GM21825 (cell line): ENCODE results near the gene UBXN6.

Source experiments
- ATAC-seq: cut with Tn5 transposase; IDR thresholded peaks from one replicate; pipeline ENCODE4 v1.9.1; 2021; ENCODE audit warnings: mild to moderate bottlenecking, moderate library complexity; ENCODE audit not compliant: unreplicated experiment

Gene UBXN6

DNA sequence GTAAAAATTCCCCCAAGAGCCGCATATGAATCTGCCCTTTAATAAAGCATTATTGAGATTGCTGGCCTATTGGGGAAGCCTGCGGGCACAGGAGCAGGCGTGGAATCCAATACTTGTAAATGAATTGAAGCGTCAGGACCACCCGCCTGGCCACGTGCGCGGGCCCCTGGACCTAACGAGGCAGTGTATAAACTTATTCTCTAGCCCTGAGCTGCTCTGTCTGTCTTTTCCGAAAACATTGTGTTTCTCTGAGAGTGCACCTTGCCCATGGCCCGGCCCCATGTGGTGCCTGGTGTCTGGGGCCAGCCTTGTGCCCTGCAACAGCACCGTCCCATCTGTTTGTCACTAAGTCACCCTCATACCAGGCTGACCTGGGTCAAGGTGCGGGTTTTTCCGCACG, 14.4 kb downstream of the UBXN6 start:
- no peak for ATAC-seq

DNA sequence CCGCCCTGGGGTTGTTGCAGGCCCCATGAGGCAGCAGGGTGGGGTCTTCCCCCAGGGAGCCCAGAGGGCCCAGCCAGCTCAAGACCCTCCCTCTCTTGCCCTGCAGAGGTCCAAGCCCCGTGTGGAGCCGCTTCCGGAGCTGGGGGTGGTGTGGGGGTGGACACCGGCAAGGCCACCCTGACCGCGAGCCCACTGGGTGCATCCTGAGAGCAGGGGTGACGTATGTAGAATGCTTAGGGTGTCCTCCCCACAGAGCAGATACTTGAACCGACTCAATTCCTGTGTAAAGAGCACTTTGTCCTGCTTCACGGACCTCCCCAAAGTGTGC, 14.8 kb downstream of the UBXN6 start:
- ATAC-seq: no peak

DNA sequence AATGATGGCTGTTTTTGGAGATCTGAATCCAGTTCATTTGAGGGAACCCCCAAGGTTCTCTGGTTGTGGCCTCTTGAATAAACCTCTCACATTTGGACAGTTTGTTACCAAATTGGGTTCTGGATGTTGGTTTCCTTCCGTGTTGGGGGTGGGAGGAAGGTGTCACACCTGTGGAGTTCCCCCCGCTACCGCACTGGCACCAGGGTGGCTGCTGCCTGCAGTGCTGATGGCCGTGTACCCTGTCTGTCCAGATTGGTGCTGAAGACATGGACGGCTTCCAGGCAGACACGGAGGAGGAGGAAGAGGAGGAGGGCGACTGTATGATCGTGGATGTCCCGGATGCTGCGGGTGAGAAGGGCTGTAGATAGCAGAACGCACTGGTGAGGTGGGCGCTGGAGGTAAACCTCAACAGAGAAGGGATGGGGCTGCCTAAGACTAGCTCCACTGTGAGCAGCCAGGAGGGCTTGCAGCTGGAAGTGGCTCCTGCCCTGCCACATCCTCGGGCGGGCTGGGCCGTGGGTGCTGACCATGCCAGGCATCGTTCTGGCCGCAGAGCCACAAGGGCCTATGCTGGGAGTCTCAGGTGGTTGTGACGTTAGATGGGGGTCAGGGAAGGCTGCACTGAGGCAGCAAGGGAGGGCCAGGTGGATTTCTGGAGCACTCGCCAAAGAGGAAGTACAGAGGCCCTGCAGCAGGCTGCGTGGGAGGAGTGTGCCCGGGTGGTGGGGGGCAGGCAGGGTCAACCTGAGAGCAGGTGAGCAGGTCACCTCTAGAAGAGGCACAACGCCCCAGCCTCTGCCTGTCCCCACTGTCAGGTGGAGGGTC, 15.4 kb downstream of the UBXN6 start:
- no peak for ATAC-seq

DNA sequence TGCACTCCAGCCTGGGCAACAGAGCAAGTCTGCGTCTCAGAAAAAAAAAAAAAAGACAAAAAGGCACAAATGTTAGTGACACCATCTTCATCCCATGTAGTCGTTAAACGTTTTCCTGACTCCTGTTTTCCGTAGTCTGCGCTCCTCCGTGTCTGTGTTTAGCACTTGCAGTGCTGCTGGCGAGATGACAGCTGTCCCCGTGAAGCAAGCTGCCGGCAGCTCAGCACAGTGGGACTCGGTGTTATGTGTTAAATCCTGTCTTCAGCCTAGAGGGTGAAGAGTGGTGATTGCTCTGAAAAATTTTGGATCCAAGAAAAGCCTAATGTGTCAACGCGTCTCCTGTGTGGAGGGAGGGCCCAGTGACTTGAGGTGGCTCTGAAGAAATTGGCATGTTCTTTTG, 18.4 kb downstream of the UBXN6 start:
- no peak for ATAC-seq

DNA sequence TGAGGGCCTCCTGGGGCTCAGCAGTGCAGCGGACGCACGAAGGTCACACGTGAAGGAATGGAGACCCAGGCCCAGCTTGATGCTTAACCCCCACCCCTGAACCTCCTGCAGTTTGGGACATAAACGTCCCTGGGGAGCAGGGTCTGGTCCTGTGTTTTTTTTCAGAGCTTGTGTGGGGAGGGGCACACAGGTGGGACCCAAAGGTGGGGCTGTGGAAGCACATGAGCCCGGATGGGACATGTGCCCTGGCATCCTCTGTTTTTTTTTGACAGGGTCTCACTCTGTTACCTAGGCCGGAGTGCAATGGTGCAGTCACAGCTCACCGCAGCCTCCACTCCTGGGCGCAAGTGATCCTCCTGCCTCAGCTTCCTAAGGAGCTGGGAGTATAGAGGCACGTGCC, 20.5 kb downstream of the UBXN6 start:
- ATAC-seq: no peak

DNA sequence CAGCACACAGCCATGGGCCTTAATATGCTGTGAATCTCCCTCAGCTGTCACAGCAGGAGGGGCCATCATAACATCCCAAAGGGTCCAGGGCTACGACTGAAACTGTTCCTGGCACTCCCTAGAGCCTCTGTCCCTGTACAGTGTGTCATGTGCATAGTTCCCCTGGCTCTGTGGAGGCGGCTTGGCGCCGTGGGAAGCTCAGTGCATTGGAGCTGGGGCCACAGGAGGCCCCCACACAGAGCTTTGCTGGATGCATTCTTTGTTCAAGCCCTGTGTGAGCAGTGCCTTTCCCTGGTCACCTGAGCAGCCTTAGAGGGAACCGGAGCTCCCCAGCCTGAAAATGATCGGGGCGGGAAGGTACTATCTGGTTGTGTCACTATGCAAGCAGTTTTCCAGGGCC, 21.4 kb downstream of the UBXN6 start:
- ATAC-seq: no peak

DNA sequence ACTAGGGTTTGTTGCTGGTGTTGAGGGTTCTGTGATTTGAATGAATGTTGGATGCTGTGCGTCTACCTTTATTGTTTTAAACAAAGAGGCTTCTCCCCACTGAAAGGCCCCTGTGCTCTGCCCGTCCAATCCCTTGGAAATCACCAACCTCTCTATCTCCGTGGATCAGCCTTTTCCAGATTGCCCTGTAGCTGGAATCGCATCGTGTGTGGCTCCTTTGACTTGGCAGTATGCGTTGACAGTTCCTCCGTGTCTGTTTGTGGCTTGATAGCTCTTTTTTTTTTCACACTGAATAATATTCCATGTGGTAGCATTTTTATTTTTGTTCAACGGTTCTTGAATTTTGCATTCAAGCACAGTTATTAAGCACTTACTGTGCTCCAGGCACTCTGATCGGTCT, 23.2 kb downstream of the UBXN6 start:
- no peak for ATAC-seq

DNA sequence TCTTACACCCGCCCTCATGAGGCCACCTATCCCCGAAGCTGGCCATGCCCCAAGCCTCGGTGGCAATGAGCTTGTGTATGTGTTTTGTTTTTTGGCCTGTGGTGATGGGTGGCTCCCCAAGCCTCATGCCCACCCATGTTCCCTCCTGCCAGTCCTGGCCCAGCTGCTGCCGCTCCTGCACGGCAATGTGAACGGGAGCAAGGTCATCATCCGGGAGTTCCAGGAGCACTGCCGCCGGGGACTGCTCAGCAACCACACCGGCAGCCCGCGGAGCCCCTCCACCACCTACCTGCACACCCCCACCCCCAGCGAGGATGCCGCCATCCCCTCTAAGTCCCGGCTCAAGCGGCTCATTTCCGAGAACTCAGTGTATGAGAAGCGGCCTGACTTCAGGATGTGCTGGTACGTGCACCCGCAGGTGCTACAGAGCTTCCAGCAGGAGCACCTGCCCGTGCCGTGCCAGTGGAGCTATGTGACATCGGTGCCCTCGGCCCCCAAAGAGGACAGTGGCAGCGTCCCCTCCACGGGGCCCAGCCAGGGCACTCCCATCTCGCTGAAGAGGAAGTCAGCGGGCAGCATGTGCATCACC, 24.6 kb downstream of the UBXN6 start:
- no peak for ATAC-seq

DNA sequence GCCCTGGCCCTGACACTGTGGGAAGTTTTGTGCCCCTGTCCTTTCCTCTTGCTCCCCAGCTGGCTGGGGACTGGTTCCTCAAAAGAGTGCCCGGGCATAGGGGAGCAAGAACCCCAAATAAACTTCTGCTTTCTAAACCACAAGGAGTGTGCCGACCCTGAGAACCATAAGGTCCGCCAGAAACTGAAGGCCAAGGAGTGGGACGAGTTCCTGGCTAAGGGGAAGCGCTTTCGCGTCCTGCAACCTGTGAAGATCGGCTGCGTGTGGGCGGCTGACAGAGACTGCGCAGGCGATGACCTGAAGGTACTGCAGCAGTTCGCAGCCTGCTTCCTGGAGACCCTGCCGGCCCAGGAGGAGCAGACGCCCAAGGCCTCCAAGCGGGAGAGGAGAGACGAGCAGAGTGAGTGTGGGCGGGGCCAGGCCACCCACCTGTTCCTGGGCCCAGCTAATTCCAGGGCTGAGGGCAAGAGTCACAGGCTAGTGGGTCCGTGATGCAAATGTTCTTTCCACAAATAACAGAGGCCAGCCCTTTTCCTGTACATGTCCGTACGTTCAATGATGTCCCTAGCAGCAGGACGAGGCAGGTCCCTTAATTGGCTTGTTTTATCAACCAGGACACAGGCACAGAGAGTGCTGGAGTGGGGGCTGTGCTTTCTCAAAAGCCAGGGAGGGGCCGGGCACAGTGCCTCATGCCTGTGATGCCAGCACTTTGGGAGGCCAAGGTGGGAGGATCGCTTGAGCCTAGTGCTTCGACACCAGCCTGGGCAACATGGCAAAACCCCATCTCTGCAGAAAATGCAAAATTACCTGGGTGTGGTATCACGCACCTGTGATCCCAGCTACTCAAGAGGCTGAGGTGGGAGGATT, 25.6 kb downstream of the UBXN6 start:
- no peak for ATAC-seq

DNA sequence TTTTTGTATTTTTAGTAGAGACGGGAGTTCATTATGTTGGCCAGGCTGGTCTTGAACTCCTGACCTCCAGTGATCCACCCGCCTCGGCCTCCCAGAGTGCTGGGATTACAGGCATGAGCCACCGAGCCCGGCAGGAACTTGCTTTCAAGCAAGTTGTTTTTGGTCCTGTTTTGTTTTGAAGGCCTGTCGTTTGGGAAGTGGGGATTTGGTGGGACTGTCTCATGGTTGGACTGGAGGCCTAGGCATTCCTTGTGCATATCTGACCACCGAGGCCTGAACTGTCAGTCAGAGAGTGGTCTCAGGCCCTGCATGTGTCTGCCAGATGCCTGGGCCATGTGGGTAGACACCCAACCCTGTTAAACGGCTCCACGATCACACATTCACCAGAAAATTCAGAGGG, 26.3 kb downstream of the UBXN6 start:
- ATAC-seq: no peak

DNA sequence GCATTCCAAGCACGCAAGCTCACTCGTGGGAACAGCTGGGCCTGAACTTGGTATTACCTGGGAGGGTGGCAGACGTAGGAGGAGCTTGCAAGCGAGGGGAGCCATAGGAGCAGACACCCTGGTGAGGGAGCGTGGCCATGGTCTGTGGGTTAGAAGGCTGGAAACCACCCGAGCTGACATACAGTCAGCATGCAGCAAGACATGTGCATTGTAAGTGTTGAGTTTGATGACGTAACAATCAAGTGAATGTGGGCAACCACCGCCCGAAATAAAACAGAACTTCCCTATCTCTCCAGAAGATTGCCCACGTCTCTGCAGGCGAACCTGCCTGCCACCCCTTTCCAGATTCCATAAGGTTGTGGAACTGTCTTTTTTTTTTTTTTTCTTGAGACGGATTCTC, 26.8 kb downstream of the UBXN6 start:
- ATAC-seq: no peak

DNA sequence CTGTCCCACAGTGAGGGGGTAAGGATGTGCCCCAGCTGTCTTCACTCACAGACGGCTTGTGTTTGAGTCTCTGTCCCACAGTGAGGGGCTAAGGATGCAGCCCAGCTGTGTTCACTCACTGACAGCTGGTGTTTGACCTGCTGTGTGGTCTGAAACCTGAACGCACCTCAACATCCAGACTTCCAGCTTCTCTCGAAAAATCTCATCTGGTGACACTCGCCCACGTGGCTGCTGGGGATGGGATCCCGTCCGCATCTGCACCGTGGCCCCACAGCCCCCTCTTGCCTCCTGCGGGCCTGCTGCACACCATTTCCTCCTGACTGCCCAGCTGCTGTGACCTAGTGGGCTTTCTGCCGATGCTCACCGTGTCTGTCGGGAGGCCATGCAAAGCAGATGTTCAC, 27.8 kb downstream of the UBXN6 start:
- ATAC-seq: no peak

DNA sequence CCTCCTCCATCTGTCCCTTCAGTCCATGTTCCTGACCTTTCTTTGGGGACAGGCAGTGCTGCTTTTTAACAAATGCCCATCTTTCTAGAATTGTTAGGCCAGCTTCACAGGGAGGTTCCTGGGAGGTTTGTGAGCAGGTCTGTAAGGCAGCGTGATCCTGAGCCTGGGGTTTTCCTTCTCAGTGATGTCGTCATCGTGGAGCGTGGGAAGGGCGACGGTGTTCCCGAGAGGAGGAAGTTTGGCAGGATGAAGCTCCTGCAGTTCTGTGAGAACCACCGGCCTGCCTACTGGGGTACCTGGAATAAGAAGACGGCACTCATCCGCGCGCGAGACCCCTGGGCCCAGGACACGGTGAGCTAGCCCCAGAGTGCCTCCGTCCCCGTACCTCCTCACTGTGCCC, 28.3 kb downstream of the UBXN6 start:
- ATAC-seq: no peak

DNA sequence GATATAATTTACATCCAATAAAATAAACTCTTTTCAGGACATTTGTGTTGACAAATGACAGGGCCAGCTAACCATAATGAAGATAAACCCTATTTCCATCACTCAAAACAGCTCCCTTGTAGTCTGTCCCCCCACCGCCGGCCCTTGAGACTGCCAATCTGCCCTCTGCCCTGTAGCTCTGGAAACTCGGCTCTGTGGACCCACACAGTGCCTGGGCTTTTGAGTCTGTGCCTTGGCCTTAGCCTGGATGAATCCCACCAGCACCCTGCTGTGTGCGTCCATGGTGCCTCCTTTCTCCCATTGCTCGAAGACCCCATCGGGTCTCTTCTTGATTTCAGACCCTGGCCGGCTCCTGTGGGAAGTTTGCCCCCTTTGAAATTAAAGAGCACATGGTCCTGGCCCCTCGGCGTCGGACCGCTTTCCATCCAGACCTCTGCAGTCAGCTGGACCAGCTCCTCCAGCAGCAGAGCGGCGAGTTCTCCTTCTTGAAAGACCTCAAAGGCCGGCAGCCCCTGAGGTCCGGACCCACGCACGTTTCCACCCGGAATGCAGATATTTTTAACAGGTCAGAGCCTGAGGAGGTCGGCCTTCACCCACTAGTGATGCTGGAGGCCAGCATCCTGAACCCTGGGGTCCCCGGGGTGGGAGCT, 29.1 kb downstream of the UBXN6 start:
- ATAC-seq: no peak

DNA sequence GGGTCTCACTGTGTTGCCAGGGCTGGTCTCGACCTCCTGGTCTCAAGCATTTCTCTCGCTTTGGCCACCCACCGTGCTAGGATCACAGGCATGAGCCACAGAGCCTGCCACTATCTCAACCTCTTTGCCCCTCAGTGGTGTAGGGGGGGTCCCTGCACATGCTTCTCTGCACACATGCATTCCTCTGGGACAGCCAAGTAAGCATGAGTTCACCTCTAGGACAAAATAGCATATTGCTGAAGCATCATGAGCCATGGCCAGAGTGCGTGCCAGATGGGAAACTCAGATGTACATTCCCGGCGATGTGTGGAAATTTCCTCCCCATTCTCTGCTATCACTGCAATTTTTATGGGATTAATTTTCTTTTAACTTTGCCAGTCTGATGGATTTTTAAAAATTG, 32.1 kb downstream of the UBXN6 start:
- ATAC-seq: no peak

DNA sequence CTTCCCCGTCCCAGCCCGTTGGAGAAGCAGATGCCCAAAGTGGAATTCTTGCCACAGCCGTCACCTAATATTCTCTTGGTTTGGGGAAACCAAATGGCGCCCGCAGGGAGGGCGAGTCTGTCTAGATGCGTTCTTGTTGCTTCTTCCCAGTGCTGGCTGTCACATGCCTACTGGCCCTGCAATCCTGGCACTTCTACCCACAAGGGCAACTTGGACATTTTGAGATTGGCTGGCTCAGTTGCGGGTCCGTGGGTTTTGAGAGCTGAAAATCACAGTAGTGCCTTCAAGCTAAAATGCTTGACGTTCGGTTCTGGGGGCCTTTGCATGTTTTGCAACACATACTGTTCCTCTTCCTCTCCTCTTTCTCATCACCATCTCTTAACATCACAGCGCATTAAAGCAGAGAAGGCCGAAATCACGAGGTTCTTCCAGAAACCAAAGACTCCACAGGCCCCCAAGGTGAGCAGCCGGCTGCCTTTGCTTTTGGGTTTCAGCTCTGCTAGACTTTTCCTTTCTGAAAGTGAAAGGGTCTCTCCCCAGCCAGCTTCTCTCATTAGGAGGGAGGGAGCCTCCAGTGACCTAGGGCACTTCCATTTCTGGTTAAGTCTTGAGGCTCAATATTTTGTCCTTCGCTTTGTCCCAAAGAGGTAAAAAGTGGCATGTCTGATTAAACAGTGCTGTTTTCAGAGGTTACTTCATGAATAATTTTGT, 34.0 kb downstream of the UBXN6 start:
- no peak for ATAC-seq

DNA sequence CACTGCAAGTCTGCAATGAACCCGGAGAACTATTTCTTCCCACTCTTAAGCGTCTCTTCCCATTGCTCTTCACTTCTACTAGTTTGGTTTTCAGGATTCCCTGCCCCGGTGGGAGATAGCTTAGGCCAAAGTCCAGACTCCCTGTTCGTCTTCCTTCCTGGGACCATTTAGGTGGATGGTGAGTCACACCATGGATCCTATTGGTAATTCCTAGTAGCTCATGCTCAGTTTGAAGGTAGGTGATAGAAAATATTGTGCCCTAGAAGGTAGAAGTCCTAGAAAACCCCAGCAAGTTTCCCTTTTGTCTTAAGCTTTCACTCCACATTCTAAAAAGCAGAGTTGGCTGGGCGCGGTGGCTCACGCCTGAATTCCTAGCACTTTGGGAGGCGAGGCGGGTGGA, 41.3 kb downstream of the UBXN6 start:
- ATAC-seq: no peak

DNA sequence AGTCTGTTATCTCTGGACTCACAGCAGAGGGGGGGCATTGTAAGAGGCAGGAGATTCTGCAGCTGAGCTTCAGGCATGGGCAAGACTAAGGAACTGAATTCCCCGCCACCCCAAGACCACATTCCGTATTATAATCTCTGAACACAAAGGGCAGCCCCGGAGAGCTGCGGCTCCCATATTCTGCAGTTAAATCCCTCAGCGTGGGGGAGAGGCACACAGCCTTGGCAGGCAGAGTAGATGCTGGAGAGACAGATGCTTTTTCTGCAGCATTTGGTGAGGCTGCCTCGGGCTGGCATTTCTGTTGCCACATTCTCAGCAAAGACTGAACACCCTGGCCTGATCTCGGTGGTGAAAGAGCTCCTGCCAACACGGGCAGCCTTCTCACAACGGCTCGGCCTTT, 42.2 kb downstream of the UBXN6 start:
- ATAC-seq: no peak

DNA sequence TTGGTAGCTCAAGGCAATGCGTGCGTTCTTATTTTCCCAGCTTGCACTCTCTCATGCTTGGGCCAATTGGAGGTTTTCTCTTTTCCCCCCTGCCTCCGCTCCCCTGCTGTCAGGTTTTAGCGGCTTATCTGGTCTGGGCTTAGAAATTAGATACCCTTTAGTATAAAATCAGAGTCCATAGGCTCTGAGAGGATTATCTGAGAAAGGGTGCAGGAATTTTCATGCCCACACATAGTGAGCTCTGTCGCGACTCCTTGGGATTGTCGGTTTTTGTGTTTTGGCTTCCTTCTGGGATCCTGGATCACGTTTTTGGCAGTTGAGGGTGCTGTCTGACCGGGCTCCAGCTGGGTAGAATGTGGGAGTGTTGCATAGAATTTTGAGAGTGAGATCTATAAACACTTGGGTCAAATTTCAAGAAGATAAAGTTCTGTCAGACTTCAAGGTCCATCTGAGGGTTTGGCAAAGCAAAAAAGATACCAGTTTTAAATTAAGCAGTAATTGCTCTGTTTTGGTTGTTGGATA, 42.7 kb downstream of the UBXN6 start:
- ATAC-seq: no peak

DNA sequence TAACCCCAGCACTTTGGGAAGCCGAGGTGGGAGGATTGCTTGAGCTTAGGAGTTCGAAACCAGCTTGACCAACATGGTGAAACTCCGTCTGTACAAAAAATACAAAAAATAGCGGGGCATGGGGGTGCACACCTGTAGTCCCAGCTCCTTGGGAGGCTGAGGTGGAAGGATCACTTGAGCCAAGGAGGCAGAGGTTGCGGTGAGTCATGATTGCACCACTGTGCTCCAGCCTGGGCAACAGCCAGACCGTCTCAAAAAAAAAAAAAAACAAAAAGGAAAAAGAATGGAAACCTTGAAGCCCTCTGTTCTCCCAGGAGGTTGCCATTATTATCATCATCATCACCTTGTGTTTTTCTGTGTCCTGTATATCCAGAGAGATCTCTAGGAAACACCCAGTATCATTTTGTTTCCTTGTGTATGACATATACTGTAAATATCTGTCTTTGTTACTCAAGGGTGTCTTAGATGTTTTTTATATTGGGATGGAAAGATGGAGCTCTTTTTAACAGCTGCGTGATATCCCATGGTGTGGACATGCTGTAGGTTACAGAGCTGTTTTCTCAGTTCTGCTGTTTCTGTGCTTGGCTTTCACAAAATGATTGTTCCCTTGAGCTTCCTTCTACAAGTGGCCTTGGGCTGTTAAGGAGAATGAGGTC, 43.3 kb downstream of the UBXN6 start:
- ATAC-seq: no peak
